Keratinocyte (primary cell): ENCODE measurements around the gene CRADD. TPM values are rescaled to one million over a fixed set of nuclear protein-coding genes. Genes with fewer than 3 reads are reported as not detected.

ENCODE experiments used
- DNase-seq: peaks from one replicate; pipeline ENCODE4 v3.0.0-alpha.2; 2011; ENCODE audit warnings: low read depth, missing footprints, low spot score
- FAIRE-seq: peaks from 2 replicates; lab custom pipeline; 2011; peaks lifted over from hg19 to GRCh38; lab: Jason Lieb, UNC
- H2AFZ ChIP-seq: 2 replicates; pipeline ENCODE4 v1.6.0; 2012; ENCODE audit warnings: low read length, control low read depth, inconsistent platforms; ENCODE audit not compliant: control insufficient read depth
- H3K27ac ChIP-seq: 2 replicates; pipeline ENCODE4 v1.5.1; 2011; ENCODE audit warnings: low read length; ENCODE audit not compliant: control insufficient read depth, insufficient read depth
- H3K27me3 ChIP-seq: 3 replicates; pipeline ENCODE4 v1.6.0; 2011; ENCODE audit warnings: low read length; ENCODE audit not compliant: control insufficient read depth, insufficient read depth; ENCODE audit errors: extremely low read depth
- H3K36me3 ChIP-seq, 2 experiments: 2 replicates in 1 of 2; 3 replicates in 1 of 2; pipeline ENCODE4 v1.5.1; 2011; ENCODE audit warnings: low read length in 2 of 2, mild to moderate bottlenecking in 1 of 2; ENCODE audit not compliant: control insufficient read depth in 2 of 2, insufficient read depth in 2 of 2; ENCODE audit errors: extremely low read depth in 1 of 2
- H3K4me1 ChIP-seq: 3 replicates; pipeline ENCODE4 v1.5.1; 2011; ENCODE audit warnings: low read length; ENCODE audit not compliant: control insufficient read depth, insufficient read depth; ENCODE audit errors: extremely low read depth
- H3K4me2 ChIP-seq: 3 replicates; pipeline ENCODE4 v1.6.0; 2011; ENCODE audit warnings: low read depth, low read length; ENCODE audit not compliant: control insufficient read depth, insufficient read depth; ENCODE audit errors: extremely low read depth
- H3K4me3 ChIP-seq, 3 experiments: fragments of 200-600 bp in 1 of 3; sonication (generic) in 1 of 3; 2 replicates in 2 of 3; 3 replicates in 1 of 3; pipeline ENCODE4 v1.5.1; 2011 to 2016; ENCODE audit warnings: low read length in 3 of 3, mild to moderate bottlenecking in 3 of 3, control low read depth in 2 of 3, inconsistent platforms in 1 of 3, low read depth in 1 of 3, mixed read lengths in 1 of 3, mixed run types in 1 of 3, moderate library complexity in 1 of 3; ENCODE audit not compliant: control insufficient read depth in 2 of 3, insufficient read depth in 2 of 3; ENCODE audit errors: extremely low read depth in 1 of 3
- H3K79me2 ChIP-seq: 2 replicates; pipeline ENCODE4 v1.6.0; 2012; ENCODE audit warnings: low read length; ENCODE audit not compliant: control insufficient read depth, insufficient read depth
- H3K9ac ChIP-seq: 3 replicates; pipeline ENCODE4 v1.6.0; 2011; ENCODE audit warnings: low read length; ENCODE audit not compliant: control insufficient read depth, insufficient read depth; ENCODE audit errors: extremely low read depth
- H3K9me1 ChIP-seq: 3 replicates; pipeline ENCODE4 v1.6.0; 2011; ENCODE audit warnings: low read length; ENCODE audit not compliant: control insufficient read depth, insufficient read depth; ENCODE audit errors: extremely low read depth
- H3K9me3 ChIP-seq: 2 replicates; pipeline ENCODE4 v1.5.1; 2012; ENCODE audit warnings: low read depth, low read length; ENCODE audit not compliant: control insufficient read depth
- H4K20me1 ChIP-seq: 3 replicates; pipeline ENCODE4 v1.6.0; 2011; ENCODE audit warnings: low read length; ENCODE audit not compliant: control insufficient read depth, insufficient read depth; ENCODE audit errors: extremely low read depth
- CTCF ChIP-seq, 3 experiments: IDR thresholded peaks in 1 of 3; conservative IDR thresholded peaks in 1 of 3; optimal IDR thresholded peaks in 1 of 3; 2 replicates in 2 of 3; 3 replicates in 1 of 3; pipeline versions ENCODE3 to v1.5.1; 2011; ENCODE audit warnings: low read length in 3 of 3, mild to moderate bottlenecking in 3 of 3, moderate library complexity in 2 of 3, control low read depth in 1 of 3, inconsistent platforms in 1 of 3; ENCODE audit not compliant: insufficient read depth in 2 of 3; ENCODE audit errors: extremely low read depth in 1 of 3
- EZH2 ChIP-seq: IDR thresholded peaks from one replicate; pipeline ENCODE4 v1.6.1; 2012; ENCODE audit warnings: inconsistent platforms, mild to moderate bottlenecking, low read length, moderate library complexity
- dilution Hi-C: fragments of 300-500 bp; cut with MboI; formaldehyde crosslinking; loops from one replicate; pipeline ENCODE4 v1.7.0; 2020; ENCODE audit warnings: low sequenced_read_pairs; ENCODE audit not compliant: extremely low pct_ligation_motif_present
- polyA plus RNA-seq, 5 experiments: library from polyadenylated mRNA; depleted of rRNA in 3 of 5; stranded (reverse) in 3 of 5; stranded (forward) in 1 of 5; unstranded in 1 of 5; fragments of >200 nt; gene quantifications; 1 replicate in 1 of 5; 2 replicates in 3 of 5; 3 replicates in 1 of 5; pipeline versions ENCODE4 v1.2.1 to v1.2.3, GENCODE V29; 2011 to 2012; ENCODE audit warnings: missing spikeins in 2 of 5, low read depth in 1 of 5, low replicate concordance in 1 of 5

Gene CRADD
- polyA plus RNA-seq, 1 donor (not counting 4 experiments of a cell fraction or from before 2014, with no cell fraction given), result 11.2 TPM

- dilution Hi-C loops, result no loop called here
- no peak for TF ChIP-seq EZH2
- TF ChIP-seq CTCF (optimal IDR thresholded peaks at IDR 0.05 in 1 of 3, IDR thresholded peaks at IDR 0.05 in 1 of 3, conservative IDR thresholded peaks at IDR 0.05 in 1 of 3; ENCODE audit: extremely low read depth in 1 of 3, insufficient read depth in 2 of 3, low read length in 3 of 3), result no peak
Measured at GRCh38 chr12:93667672-93668071, 9.5 kb upstream of the CRADD start.

GRCh38 chr12:93668919-93669418 lies 8.2 kb upstream of the CRADD start:
- Histone ChIP-seq H2AFZ (no peak overlapping the region), H3K27ac (no peak overlapping the region), H3K4me2 (no peak overlapping the region), H3K27me3 (no peaks in the 10 kb centered on the region), H4K20me1 (no peaks in the 10 kb centered on the region), H3K36me3 (no peaks in the 10 kb centered on the region), H3K9me3 (no peaks in the 10 kb centered on the region), H3K4me1 (no peaks in the 10 kb centered on the region), H3K79me2 (no peaks in the 10 kb centered on the region), H3K4me3 (no peak overlapping the region), H3K9ac (no peak overlapping the region), H3K9me1 (no peaks in the 10 kb centered on the region)
- dilution Hi-C loops, result no loop called here
- no peak for FAIRE-seq
- TF ChIP-seq CTCF (optimal IDR thresholded peaks at IDR 0.05 in 1 of 3, IDR thresholded peaks at IDR 0.05 in 1 of 3, conservative IDR thresholded peaks at IDR 0.05 in 1 of 3; ENCODE audit: extremely low read depth in 1 of 3, insufficient read depth in 2 of 3, low read length in 3 of 3) (no peak), EZH2 (no peak)
- DNase-seq, result no peak

More at GRCh38 chr12:93667672-93668071, 9.5 kb upstream of the CRADD start:
- Histone ChIP-seq H3K9me1 (no peaks in the 10 kb centered on the region), H3K9ac (no peak overlapping the region), H4K20me1 (no peaks in the 10 kb centered on the region), H3K27me3 (no peaks in the 10 kb centered on the region), H3K27ac (no peak overlapping the region), H3K79me2 (no peaks in the 10 kb centered on the region), H3K9me3 (no peaks in the 10 kb centered on the region), H3K4me1 (no peaks in the 10 kb centered on the region), H3K4me2 (no peak overlapping the region), H2AFZ (no peak overlapping the region), H3K4me3 (no peak overlapping the region), H3K36me3 (no peaks in the 10 kb centered on the region)
- FAIRE-seq (no peak), DNase-seq (no peak)
